Neural cell (in vitro differentiated cells): ENCODE measurements around the gene APP.

Experiments
- EZH2 ChIP-seq: fragments of 200-600, 300-800 bp; shearing (Covaris generic), sonication (generic); IDR thresholded peaks from 2 replicates; pipeline ENCODE4 v1.6.1; 2014; ENCODE audit warnings: antibody characterized with exemption, low read length, borderline replicate concordance, mild to moderate bottlenecking; ENCODE audit not compliant: insufficient read depth, poor library complexity, severe bottlenecking
- MXI1 ChIP-seq: fragments of 450-650 bp; conservative IDR thresholded peaks from 2 replicates; pipeline ENCODE4 v1.6.1; 2014; ENCODE audit warnings: antibody characterized with exemption, mild to moderate bottlenecking; ENCODE audit not compliant: poor library complexity, severe bottlenecking
- POLR2AphosphoS5 ChIP-seq: IDR thresholded peaks from 2 replicates; pipeline ENCODE4 v1.6.1; 2012
- RAD21 ChIP-seq: fragments of 450-650 bp; conservative IDR thresholded peaks from 2 replicates; pipeline ENCODE4 v1.6.1; 2014; ENCODE audit warnings: antibody characterized with exemption, mild to moderate bottlenecking, moderate library complexity
- REST ChIP-seq: IDR thresholded peaks from 2 replicates; pipeline ENCODE4 v1.6.1; 2012; ENCODE audit warnings: borderline replicate concordance
- SMC3 ChIP-seq: fragments of 450-650 bp; conservative IDR thresholded peaks from 2 replicates; pipeline ENCODE4 v1.6.1; 2014; ENCODE audit warnings: antibody characterized with exemption, mild to moderate bottlenecking, moderate library complexity; ENCODE audit not compliant: poor library complexity
- TF ChIP-seq, protein P1 (sequence below): fragments of 450-650 bp; IDR thresholded peaks from 2 replicates; pipeline ENCODE4 v1.5.1; 2014; ENCODE audit warnings: antibody characterized with exemption, mild to moderate bottlenecking, moderate library complexity; ENCODE audit not compliant: poor library complexity, severe bottlenecking

- TF ChIP-seq, protein P1, sequence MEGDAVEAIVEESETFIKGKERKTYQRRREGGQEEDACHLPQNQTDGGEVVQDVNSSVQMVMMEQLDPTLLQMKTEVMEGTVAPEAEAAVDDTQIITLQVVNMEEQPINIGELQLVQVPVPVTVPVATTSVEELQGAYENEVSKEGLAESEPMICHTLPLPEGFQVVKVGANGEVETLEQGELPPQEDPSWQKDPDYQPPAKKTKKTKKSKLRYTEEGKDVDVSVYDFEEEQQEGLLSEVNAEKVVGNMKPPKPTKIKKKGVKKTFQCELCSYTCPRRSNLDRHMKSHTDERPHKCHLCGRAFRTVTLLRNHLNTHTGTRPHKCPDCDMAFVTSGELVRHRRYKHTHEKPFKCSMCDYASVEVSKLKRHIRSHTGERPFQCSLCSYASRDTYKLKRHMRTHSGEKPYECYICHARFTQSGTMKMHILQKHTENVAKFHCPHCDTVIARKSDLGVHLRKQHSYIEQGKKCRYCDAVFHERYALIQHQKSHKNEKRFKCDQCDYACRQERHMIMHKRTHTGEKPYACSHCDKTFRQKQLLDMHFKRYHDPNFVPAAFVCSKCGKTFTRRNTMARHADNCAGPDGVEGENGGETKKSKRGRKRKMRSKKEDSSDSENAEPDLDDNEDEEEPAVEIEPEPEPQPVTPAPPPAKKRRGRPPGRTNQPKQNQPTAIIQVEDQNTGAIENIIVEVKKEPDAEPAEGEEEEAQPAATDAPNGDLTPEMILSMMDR, result no peak
- TF ChIP-seq POLR2AphosphoS5, result no peak
- no peak for TF ChIP-seq REST
- TF ChIP-seq MXI1, result no peak
- TF ChIP-seq RAD21, result no peak
- no peak for TF ChIP-seq EZH2
- no peak for TF ChIP-seq SMC3
These were observed 205.6 kb downstream of the APP start for GRCh38 chr21:25964926-25965325.
